ENCODE measurements around the gene SMPDL3B. TPM values are rescaled to one million over a fixed set of nuclear protein-coding genes. Genes with fewer than 3 reads are reported as not detected.

SMPDL3B gene
- polyA plus RNA-seq, 5 donors = 10.9 to 15.8 (median 12.4) TPM

Other genes with a start within 250 kb of the SMPDL3B start
- 10 to 100 TPM; 13.3 to 18.6 (median 16.0) TPM for gene FAM76A, start 209.0 kb upstream of the SMPDL3B start, polyA plus RNA-seq (ENCODE audit: insufficient read depth in 1 of 5, insufficient read length in 5 of 5, low replicate concordance in 1 of 5)
- 10 to 100 TPM; 44.0 to 64.3 (median 55.4) TPM for gene STX12, start 161.8 kb upstream of the SMPDL3B start, polyA plus RNA-seq (ENCODE audit: insufficient read depth in 1 of 5, insufficient read length in 5 of 5, low replicate concordance in 1 of 5)
- 10 to 100 TPM; 47.5 to 59.2 (median 51.2) TPM for gene PPP1R8, start 104.2 kb upstream of the SMPDL3B start, polyA plus RNA-seq (ENCODE audit: insufficient read depth in 1 of 5, insufficient read length in 5 of 5, low replicate concordance in 1 of 5)
- gene THEMIS2, start 62.5 kb upstream of the SMPDL3B start, polyA plus RNA-seq (ENCODE audit: insufficient read depth in 1 of 5, insufficient read length in 5 of 5, low replicate concordance in 1 of 5) = 1 to 10 TPM; 5.2 to 8.8 (median 6.1) TPM
- 10 to 100 TPM; 57.0 to 75.7 (median 65.2) TPM for gene RPA2, start 20.4 kb upstream of the SMPDL3B start, polyA plus RNA-seq (ENCODE audit: insufficient read depth in 1 of 5, insufficient read length in 5 of 5, low replicate concordance in 1 of 5)
- 10 to 100 TPM in 1 of 5 donors, 1 to 10 TPM in 4; 6.6 to 10.9 (median 8.1) TPM for gene XKR8, start 25.0 kb downstream of the SMPDL3B start, polyA plus RNA-seq (ENCODE audit: insufficient read depth in 1 of 5, insufficient read length in 5 of 5, low replicate concordance in 1 of 5)
- gene EYA3, start 153.6 kb downstream of the SMPDL3B start, polyA plus RNA-seq (ENCODE audit: insufficient read depth in 1 of 5, insufficient read length in 5 of 5, low replicate concordance in 1 of 5) = 10 to 100 TPM; 20.2 to 32.5 (median 29.4) TPM
- 1 to 10 TPM; 2.1 to 2.8 (median 2.7) TPM for gene PTAFR, start 241.7 kb downstream of the SMPDL3B start, polyA plus RNA-seq (ENCODE audit: insufficient read depth in 1 of 5, insufficient read length in 5 of 5, low replicate concordance in 1 of 5)

Data from right lung (tissue), 5 donors.